ENCODE data around the gene RREB1.

The RREB1 gene

DNA sequence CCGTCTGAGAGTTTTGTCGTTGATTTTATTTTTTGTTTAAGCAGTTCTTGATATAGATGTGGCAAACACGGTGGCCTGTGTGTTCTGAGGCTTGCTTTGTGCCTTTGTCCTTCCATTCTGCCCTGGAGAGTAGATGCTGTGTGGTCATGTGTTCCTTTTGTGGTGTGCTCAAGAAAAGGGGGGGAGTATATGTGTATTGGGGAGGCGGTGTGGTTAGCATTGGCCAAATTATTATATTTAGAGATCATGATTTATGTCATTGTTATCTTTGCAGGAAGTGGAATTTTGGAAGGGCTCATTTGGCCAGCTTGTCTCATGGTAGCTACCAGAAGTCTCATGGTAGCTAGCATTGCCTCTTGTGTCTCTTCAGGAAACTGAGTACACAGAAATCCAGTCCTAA, 16.4 kb downstream of the RREB1 start:
- Histone ChIP-seq H3K27ac (ENCODE audit: low read depth, low read length) (no peak overlapping the region), H4K20me1 (ENCODE audit: control insufficient read depth, insufficient read depth, low read depth, low read length) (peaks cover 13% of the 10 kb centered on the region; the same call in 1 of the 2 replicates), H3K4me1 (ENCODE audit: control insufficient read depth, low read length) (peaks cover 35% of the 10 kb centered on the region), H3K36me3 (ENCODE audit: control insufficient read depth, low read length) (0 out of 2 replicates have a peak, but pooled peaks cover 2% of the 10 kb centered on the region), H3K4me2 (ENCODE audit: low read length) (no peak overlapping the region), H3K9me2 (replicated peaks; ENCODE audit: control insufficient read depth, low read length) (no peaks in the 10 kb centered on the region), H3K79me2 (ENCODE audit: control insufficient read depth, low read length) (peaks cover 96% of the 10 kb centered on the region), H3K9me3 (ENCODE audit: control insufficient read depth, insufficient read depth, low read length) (no peaks in the 10 kb centered on the region), H3K27me3 (ENCODE audit: control insufficient read depth, low read length) (no peaks in the 10 kb centered on the region), H3F3A (ENCODE audit: control insufficient read depth, insufficient read depth) (no peaks in the 10 kb centered on the region), H3K4me3 (ENCODE audit: low read length) (no peak overlapping the region)
- TF ChIP-seq EZH2phosphoT487 (IDR thresholded peaks at IDR 0.05; ENCODE audit: borderline replicate concordance, low read length): no peak
- TF ChIP-seq, protein P1, sequence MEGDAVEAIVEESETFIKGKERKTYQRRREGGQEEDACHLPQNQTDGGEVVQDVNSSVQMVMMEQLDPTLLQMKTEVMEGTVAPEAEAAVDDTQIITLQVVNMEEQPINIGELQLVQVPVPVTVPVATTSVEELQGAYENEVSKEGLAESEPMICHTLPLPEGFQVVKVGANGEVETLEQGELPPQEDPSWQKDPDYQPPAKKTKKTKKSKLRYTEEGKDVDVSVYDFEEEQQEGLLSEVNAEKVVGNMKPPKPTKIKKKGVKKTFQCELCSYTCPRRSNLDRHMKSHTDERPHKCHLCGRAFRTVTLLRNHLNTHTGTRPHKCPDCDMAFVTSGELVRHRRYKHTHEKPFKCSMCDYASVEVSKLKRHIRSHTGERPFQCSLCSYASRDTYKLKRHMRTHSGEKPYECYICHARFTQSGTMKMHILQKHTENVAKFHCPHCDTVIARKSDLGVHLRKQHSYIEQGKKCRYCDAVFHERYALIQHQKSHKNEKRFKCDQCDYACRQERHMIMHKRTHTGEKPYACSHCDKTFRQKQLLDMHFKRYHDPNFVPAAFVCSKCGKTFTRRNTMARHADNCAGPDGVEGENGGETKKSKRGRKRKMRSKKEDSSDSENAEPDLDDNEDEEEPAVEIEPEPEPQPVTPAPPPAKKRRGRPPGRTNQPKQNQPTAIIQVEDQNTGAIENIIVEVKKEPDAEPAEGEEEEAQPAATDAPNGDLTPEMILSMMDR (IDR thresholded peaks at IDR 0.05; ENCODE audit: low read depth, low read length, poor library complexity, severe bottlenecking): no peak

DNA sequence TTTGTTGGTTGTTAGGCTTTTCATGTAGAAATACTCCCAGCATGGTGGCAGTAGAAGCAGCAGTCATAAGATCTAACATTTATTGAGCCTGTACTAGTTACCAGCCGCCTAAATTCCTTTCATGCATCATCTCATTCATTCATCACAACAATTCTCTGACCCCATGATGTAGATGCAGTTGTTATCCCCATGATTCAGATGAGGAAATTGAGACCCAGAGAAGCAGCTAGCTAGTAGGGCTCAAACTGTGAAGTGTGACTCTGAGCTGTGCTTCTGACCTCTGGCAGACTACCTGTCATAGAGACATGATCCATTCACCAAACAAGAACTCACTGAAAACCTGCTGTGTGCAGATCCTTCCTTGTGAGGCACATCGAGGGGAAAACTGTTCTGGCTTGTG, 16.9 kb downstream of the RREB1 start:
- Histone ChIP-seq H3K4me2 (ENCODE audit: low read length) (no peak overlapping the region), H3K79me2 (ENCODE audit: control insufficient read depth, low read length) (peaks cover 96% of the 10 kb centered on the region), H4K20me1 (ENCODE audit: control insufficient read depth, insufficient read depth, low read depth, low read length) (peaks cover 13% of the 10 kb centered on the region; the same call in 1 of the 2 replicates), H3K4me1 (ENCODE audit: control insufficient read depth, low read length) (peaks cover 33% of the 10 kb centered on the region), H3K36me3 (ENCODE audit: control insufficient read depth, low read length) (0 out of 2 replicates have a peak, but pooled peaks cover 2% of the 10 kb centered on the region), H3K27ac (ENCODE audit: low read depth, low read length) (no peak overlapping the region), H3K9me2 (replicated peaks; ENCODE audit: control insufficient read depth, low read length) (no peaks in the 10 kb centered on the region), H3K4me3 (ENCODE audit: low read length) (no peak overlapping the region), H3F3A (ENCODE audit: control insufficient read depth, insufficient read depth) (no peaks in the 10 kb centered on the region), H3K9me3 (ENCODE audit: control insufficient read depth, insufficient read depth, low read length) (no peaks in the 10 kb centered on the region), H3K27me3 (ENCODE audit: control insufficient read depth, low read length) (no peaks in the 10 kb centered on the region)
- no peak for TF ChIP-seq EZH2phosphoT487 (IDR thresholded peaks at IDR 0.05; ENCODE audit: borderline replicate concordance, low read length)
- TF ChIP-seq, protein P1 (IDR thresholded peaks at IDR 0.05; ENCODE audit: low read depth, low read length, poor library complexity, severe bottlenecking): no peak

DNA sequence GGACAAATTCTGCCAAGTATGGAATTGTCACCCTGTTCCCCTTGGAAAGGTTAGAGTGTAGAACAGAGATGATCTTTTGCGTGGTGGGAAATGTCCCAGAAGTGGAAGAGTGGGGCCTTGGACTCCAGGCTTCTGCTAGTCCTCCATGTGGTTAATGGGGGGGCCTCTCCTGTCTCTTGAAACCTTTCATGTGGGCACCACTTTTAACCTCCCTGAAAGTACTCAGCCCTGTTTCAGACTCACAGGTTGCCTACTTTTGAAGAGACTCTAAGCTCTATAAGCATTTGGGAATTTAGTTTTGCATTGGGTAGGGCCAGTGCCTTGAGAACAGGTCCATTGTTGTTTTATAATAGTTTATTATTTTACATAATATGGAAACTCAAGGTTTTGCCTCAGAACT, 17.5 kb downstream of the RREB1 start:
- Histone ChIP-seq H3K4me3 (ENCODE audit: low read length) (no peak overlapping the region), H3K4me2 (ENCODE audit: low read length) (no peak overlapping the region), H3K27ac (ENCODE audit: low read depth, low read length) (no peak overlapping the region), H3F3A (ENCODE audit: control insufficient read depth, insufficient read depth) (no peaks in the 10 kb centered on the region), H3K27me3 (ENCODE audit: control insufficient read depth, low read length) (no peaks in the 10 kb centered on the region), H3K36me3 (ENCODE audit: control insufficient read depth, low read length) (0 out of 2 replicates have a peak, but pooled peaks cover 2% of the 10 kb centered on the region), H3K4me1 (ENCODE audit: control insufficient read depth, low read length) (peaks cover 32% of the 10 kb centered on the region), H3K79me2 (ENCODE audit: control insufficient read depth, low read length) (peaks cover 96% of the 10 kb centered on the region), H4K20me1 (ENCODE audit: control insufficient read depth, insufficient read depth, low read depth, low read length) (peaks cover 17% of the 10 kb centered on the region; the same call in 1 of the 2 replicates), H3K9me2 (replicated peaks; ENCODE audit: control insufficient read depth, low read length) (no peaks in the 10 kb centered on the region), H3K9me3 (ENCODE audit: control insufficient read depth, insufficient read depth, low read length) (no peaks in the 10 kb centered on the region)
- no peak for TF ChIP-seq EZH2phosphoT487 (IDR thresholded peaks at IDR 0.05; ENCODE audit: borderline replicate concordance, low read length)
- TF ChIP-seq, protein P1 (IDR thresholded peaks at IDR 0.05; ENCODE audit: low read depth, low read length, poor library complexity, severe bottlenecking): no peak
